WTC11 (cell line): ENCODE measurements around the gene OR52M1. TPM values are rescaled to one million over a fixed set of nuclear protein-coding genes. Genes with fewer than 3 reads are reported as not detected.

Experiments
- ATAC-seq: fragments of 200-7000 bp; cut with Tn5 transposase; 2 replicates; pipeline ENCODE4 v1.10.0; 2021; ENCODE audit warnings: mild to moderate bottlenecking, moderate library complexity
- CTCF ChIA-PET: fragments of 300-600 bp; sonication (Branson Sonifier 250); formaldehyde crosslinking; loops from one replicate; lab custom pipeline; 2021; ENCODE audit warnings: antibody characterized with exemption; lab: Charles Lee
- POLR2A ChIA-PET: fragments of 350-600 bp; sonication (Branson Sonifier 250); formaldehyde crosslinking; loops from one replicate; lab custom pipeline; 2021; ENCODE audit warnings: antibody characterized with exemption; lab: Charles Lee
- DNase-seq: peaks from one replicate; pipeline ENCODE4 v3.0.0; 2021; ENCODE audit warnings: low spot score
- H3K27ac Mint-ChIP-seq: 2 replicates; pipeline ENCODE4 v1.8.0; 2021; ENCODE audit warnings: mixed read lengths
- H3K27me3 Mint-ChIP-seq: 2 replicates; pipeline ENCODE4 v1.8.0; 2021; ENCODE audit warnings: low read depth, mild to moderate bottlenecking, moderate library complexity, mixed read lengths
- H3K36me3 Mint-ChIP-seq: 2 replicates; pipeline ENCODE4 v1.8.0; 2021; ENCODE audit warnings: mixed read lengths
- H3K4me1 Mint-ChIP-seq: 2 replicates; pipeline ENCODE4 v1.8.0; 2022; ENCODE audit warnings: mixed read lengths
- H3K4me3 Mint-ChIP-seq: 2 replicates; pipeline ENCODE4 v1.8.0; 2021; ENCODE audit warnings: mild to moderate bottlenecking, moderate library complexity, mixed read lengths
- H3K9me3 Mint-ChIP-seq: 2 replicates; pipeline ENCODE4 v1.8.0; 2021; ENCODE audit warnings: mixed read lengths
- CBFB ChIP-seq: sonication (generic); formaldehyde crosslinking; IDR thresholded peaks from 2 replicates; pipeline ENCODE4 v1.8.1; 2022; ENCODE audit warnings: mild to moderate bottlenecking, low read depth, missing genetic modification reagents
- CREM ChIP-seq: sonication (generic); formaldehyde crosslinking; IDR thresholded peaks from 2 replicates; pipeline ENCODE4 v1.8.1; 2022; ENCODE audit warnings: mild to moderate bottlenecking, missing genetic modification reagents, moderate library complexity
- E2F1 ChIP-seq: sonication (generic); formaldehyde crosslinking; IDR thresholded peaks from 2 replicates; pipeline ENCODE4 v1.8.0; 2022; ENCODE audit warnings: mild to moderate bottlenecking, missing genetic modification reagents
- EMX1 ChIP-seq: fragments of 250-450 bp; sonication (Bioruptor Pico); IDR thresholded peaks from 2 replicates; pipeline ENCODE4 v1.8.0; 2021; ENCODE audit warnings: mild to moderate bottlenecking
- GTF2I ChIP-seq: fragments of 250-450 bp; sonication (Bioruptor Pico); conservative IDR thresholded peaks from 2 replicates; pipeline ENCODE4 v1.4.0; 2021; ENCODE audit warnings: mild to moderate bottlenecking
- HMGXB4 ChIP-seq: sonication (generic); formaldehyde crosslinking; IDR thresholded peaks from 2 replicates; pipeline ENCODE4 v1.8.1; 2023; ENCODE audit warnings: mild to moderate bottlenecking, moderate library complexity, missing genetic modification reagents
- MLX ChIP-seq: sonication (generic); formaldehyde crosslinking; IDR thresholded peaks from 2 replicates; pipeline ENCODE4 v1.8.1; 2023; ENCODE audit warnings: mild to moderate bottlenecking, missing genetic modification reagents, moderate library complexity
- MYBL2 ChIP-seq: sonication (generic); formaldehyde crosslinking; IDR thresholded peaks from 2 replicates; pipeline ENCODE4 v1.8.1; 2023; ENCODE audit warnings: mild to moderate bottlenecking, moderate library complexity, missing genetic modification reagents
- NR2C2 ChIP-seq: sonication (generic); formaldehyde crosslinking; IDR thresholded peaks from 2 replicates; pipeline ENCODE4 v1.8.0; 2022; ENCODE audit warnings: mild to moderate bottlenecking, missing genetic modification reagents
- PREB ChIP-seq: sonication (generic); formaldehyde crosslinking; IDR thresholded peaks from 2 replicates; pipeline ENCODE4 v1.8.1; 2022; ENCODE audit warnings: mild to moderate bottlenecking, missing genetic modification reagents, moderate library complexity, borderline replicate concordance
- SOX15 ChIP-seq: fragments of 250-450 bp; sonication (Bioruptor Pico); IDR thresholded peaks from 2 replicates; pipeline ENCODE4 v1.9.0; 2021; ENCODE audit warnings: mild to moderate bottlenecking
- ZBTB21 ChIP-seq: sonication (generic); formaldehyde crosslinking; IDR thresholded peaks from 2 replicates; pipeline ENCODE4 v1.8.1; 2023; ENCODE audit warnings: mild to moderate bottlenecking, missing genetic modification reagents, borderline replicate concordance
- ZNF281 ChIP-seq: sonication (generic); formaldehyde crosslinking; IDR thresholded peaks from 2 replicates; pipeline ENCODE4 v1.8.0; 2023; ENCODE audit warnings: mild to moderate bottlenecking, missing genetic modification reagents
- ZNF423 ChIP-seq: fragments of 250-450 bp; sonication (Bioruptor Pico); IDR thresholded peaks from 2 replicates; pipeline ENCODE4 v2.1.2; 2022; ENCODE audit warnings: mild to moderate bottlenecking, moderate library complexity
- total RNA-seq: library from RNA; stranded (reverse); gene quantifications from 3 replicates; pipeline ENCODE4 v1.2.3, GENCODE V29; 2021
- TF ChIP-seq, protein P1 (sequence below): sonication (generic); formaldehyde crosslinking; IDR thresholded peaks from 2 replicates; pipeline ENCODE4 v1.8.0; 2022; ENCODE audit warnings: mild to moderate bottlenecking, missing genetic modification reagents
- TF ChIP-seq, protein P2 (sequence below): sonication (generic); formaldehyde crosslinking; IDR thresholded peaks from 2 replicates; pipeline ENCODE4 v1.8.1; 2023; ENCODE audit warnings: mild to moderate bottlenecking, missing genetic modification reagents
- TF ChIP-seq, protein P3 (sequence below): fragments of 250-450 bp; sonication (Bioruptor Pico); IDR thresholded peaks from 2 replicates; pipeline ENCODE4 v2.1.2; 2022; ENCODE audit warnings: mild to moderate bottlenecking, moderate library complexity
- TF ChIP-seq, protein P4 (sequence below): sonication (generic); formaldehyde crosslinking; IDR thresholded peaks from 2 replicates; pipeline ENCODE4 v1.8.1; 2022; ENCODE audit warnings: missing genetic modification reagents, borderline replicate concordance

OR52M1 gene
- total RNA-seq, 1 experiment from 2014 or later = not detected

GRCh38 chr11:4522752-4523151 is 22.2 kb upstream of the OR52M1 start:
- no peak for ATAC-seq
- no peaks in the 10 kb centered on the region for H3K9me3 Mint-ChIP-seq
- peaks cover 6% of the 10 kb centered on the region for H3K4me1 Mint-ChIP-seq
- H3K4me3 Mint-ChIP-seq = no peak overlapping the region
- no peak for DNase-seq
- CTCF ChIA-PET = interaction anchor here (0.8 to 1.0 kb wide), 2 partner anchors 17 to 335 kb away, joined by 3 read pairs; no protein-coding TSS in a partner anchor
- TF ChIP-seq E2F1 (CRISPR knock-in tag) (no peak), EMX1 (CRISPR knock-in tag) (no peak), HMGXB4 (no peak), MLX (no peak), ZNF423 (CRISPR knock-in tag) (no peak)
- TF ChIP-seq, all 79 proteins: peak for 0
- Mint-ChIP-seq H3K27me3 (no peaks in the 10 kb centered on the region; the same call in 1 of the 2 replicates), H3K36me3 (no peaks in the 10 kb centered on the region), H3K27ac (no peak overlapping the region)
- POLR2A ChIA-PET = no interaction called here

DNA sequence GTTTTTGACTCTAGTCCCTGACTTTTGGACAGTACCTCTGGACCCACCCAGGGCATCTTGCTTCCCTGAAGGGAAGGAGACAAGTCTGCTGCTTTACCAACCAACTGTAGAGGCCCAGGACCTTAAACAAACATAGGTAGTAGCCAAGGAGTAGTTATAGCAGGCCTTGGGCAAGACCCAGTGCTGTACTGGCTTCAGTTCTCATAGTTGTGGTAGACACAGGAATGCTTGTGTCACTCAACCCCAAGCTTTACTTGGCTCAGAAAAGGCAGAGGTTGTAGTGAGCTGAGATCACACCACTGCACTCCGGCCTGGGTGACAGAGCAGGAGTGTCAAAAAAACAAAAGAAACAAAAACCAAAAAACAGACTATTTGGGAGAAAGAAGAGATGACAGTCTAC is 21.3 kb upstream of the OR52M1 start:
- POLR2A ChIA-PET = no interaction called here
- H3K9me3 Mint-ChIP-seq = no peaks in the 10 kb centered on the region
- TF ChIP-seq, protein P1, sequence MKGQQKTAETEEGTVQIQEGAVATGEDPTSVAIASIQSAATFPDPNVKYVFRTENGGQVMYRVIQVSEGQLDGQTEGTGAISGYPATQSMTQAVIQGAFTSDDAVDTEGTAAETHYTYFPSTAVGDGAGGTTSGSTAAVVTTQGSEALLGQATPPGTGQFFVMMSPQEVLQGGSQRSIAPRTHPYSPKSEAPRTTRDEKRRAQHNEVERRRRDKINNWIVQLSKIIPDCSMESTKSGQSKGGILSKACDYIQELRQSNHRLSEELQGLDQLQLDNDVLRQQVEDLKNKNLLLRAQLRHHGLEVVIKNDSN (CRISPR knock-in tag) = no peak
- TF ChIP-seq ZBTB21 (CRISPR knock-in tag) (no peak), ZNF281 (CRISPR knock-in tag) (no peak), SOX15 (CRISPR knock-in tag) (no peak), CREM (no peak), GTF2I (CRISPR knock-in tag) (no peak), PREB (no peak), NR2C2 (CRISPR knock-in tag) (no peak), CBFB (CRISPR knock-in tag) (no peak), MYBL2 (CRISPR knock-in tag) (no peak)
- TF ChIP-seq, protein P2, sequence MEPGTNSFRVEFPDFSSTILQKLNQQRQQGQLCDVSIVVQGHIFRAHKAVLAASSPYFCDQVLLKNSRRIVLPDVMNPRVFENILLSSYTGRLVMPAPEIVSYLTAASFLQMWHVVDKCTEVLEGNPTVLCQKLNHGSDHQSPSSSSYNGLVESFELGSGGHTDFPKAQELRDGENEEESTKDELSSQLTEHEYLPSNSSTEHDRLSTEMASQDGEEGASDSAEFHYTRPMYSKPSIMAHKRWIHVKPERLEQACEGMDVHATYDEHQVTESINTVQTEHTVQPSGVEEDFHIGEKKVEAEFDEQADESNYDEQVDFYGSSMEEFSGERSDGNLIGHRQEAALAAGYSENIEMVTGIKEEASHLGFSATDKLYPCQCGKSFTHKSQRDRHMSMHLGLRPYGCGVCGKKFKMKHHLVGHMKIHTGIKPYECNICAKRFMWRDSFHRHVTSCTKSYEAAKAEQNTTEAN = no peak
- TF ChIP-seq, protein P3, sequence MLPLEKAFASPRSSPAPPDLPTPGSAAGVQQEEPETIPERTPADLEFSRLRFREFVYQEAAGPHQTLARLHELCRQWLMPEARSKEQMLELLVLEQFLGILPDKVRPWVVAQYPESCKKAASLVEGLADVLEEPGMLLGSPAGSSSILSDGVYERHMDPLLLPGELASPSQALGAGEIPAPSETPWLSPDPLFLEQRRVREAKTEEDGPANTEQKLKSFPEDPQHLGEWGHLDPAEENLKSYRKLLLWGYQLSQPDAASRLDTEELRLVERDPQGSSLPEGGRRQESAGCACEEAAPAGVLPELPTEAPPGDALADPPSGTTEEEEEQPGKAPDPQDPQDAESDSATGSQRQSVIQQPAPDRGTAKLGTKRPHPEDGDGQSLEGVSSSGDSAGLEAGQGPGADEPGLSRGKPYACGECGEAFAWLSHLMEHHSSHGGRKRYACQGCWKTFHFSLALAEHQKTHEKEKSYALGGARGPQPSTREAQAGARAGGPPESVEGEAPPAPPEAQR = no peak
- TF ChIP-seq, protein P4, sequence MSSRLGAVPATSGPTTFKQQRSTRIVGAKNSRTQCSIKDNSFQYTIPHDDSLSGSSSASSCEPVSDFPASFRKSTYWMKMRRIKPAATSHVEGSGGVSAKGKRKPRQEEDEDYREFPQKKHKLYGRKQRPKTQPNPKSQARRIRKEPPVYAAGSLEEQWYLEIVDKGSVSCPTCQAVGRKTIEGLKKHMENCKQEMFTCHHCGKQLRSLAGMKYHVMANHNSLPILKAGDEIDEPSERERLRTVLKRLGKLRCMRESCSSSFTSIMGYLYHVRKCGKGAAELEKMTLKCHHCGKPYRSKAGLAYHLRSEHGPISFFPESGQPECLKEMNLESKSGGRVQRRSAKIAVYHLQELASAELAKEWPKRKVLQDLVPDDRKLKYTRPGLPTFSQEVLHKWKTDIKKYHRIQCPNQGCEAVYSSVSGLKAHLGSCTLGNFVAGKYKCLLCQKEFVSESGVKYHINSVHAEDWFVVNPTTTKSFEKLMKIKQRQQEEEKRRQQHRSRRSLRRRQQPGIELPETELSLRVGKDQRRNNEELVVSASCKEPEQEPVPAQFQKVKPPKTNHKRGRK (CRISPR knock-in tag) = no peak
- H3K27me3 Mint-ChIP-seq = no peaks in the 10 kb centered on the region; the same call in 1 of the 2 replicates
- no peak overlapping the region for H3K27ac Mint-ChIP-seq
- H3K4me1 Mint-ChIP-seq = peaks cover 6% of the 10 kb centered on the region
- ATAC-seq = no peak
- H3K36me3 Mint-ChIP-seq = no peaks in the 10 kb centered on the region
- CTCF ChIA-PET = interaction anchor here (1.0 kb wide), 1 partner anchor 336 kb away, joined by 3 read pairs; no protein-coding TSS in a partner anchor
- DNase-seq = no peak
- no peak overlapping the region for H3K4me3 Mint-ChIP-seq
